Nephron progenitor cell (in vitro differentiated cells): Measurements from ENCODE around the gene IL1RL2.
A peak's percentile ranks its signal among the peaks of the same experiment; 100 is the strongest.

Experiments
- DNase-seq: peaks from one replicate; pipeline ENCODE4 v3.0.0; 2021
- H3K27ac Mint-ChIP-seq: 2 replicates; pipeline ENCODE4 v1.8.0; 2021; ENCODE audit warnings: mild to moderate bottlenecking, moderate library complexity, mixed read lengths
- H3K27me3 Mint-ChIP-seq: 2 replicates; pipeline ENCODE4 v1.8.0; 2021; ENCODE audit warnings: mild to moderate bottlenecking, low read depth, mixed read lengths; ENCODE audit not compliant: poor library complexity
- H3K36me3 Mint-ChIP-seq: 2 replicates; pipeline ENCODE4 v1.8.0; 2021; ENCODE audit warnings: low read depth, mixed read lengths
- H3K4me1 Mint-ChIP-seq: 2 replicates; pipeline ENCODE4 v1.8.0; 2021; ENCODE audit warnings: mixed read lengths
- H3K4me3 Mint-ChIP-seq: 2 replicates; pipeline ENCODE4 v1.8.0; 2021; ENCODE audit warnings: mild to moderate bottlenecking, moderate library complexity, mixed read lengths
- H3K9me3 Mint-ChIP-seq: 2 replicates; pipeline ENCODE4 v1.8.0; 2021; ENCODE audit warnings: mild to moderate bottlenecking, moderate library complexity, mixed read lengths
- CTCF ChIP-seq: fragments of 200-600 bp; sonication (generic); IDR thresholded peaks from 2 replicates; pipeline ENCODE4 v1.5.0; 2021; ENCODE audit warnings: antibody characterized with exemption

The IL1RL2 gene

GRCh38 chr2:102258386-102259074, 71.7 kb downstream of the IL1RL2 start:
- no peak for TF ChIP-seq CTCF
- Mint-ChIP-seq H3K9me3 (peaks cover 4% of the 10 kb centered on the region), H3K27me3 (peaks cover 10% of the 10 kb centered on the region), H3K27ac (peak overlapping the region; percentile 78), H3K36me3 (no peaks in the 10 kb centered on the region), H3K4me1 (peaks cover 5% of the 10 kb centered on the region), H3K4me3 (no peak overlapping the region)
- no peak for DNase-seq

GRCh38 chr2:102261467-102262135, 74.8 kb downstream of the IL1RL2 start:
- no peaks in the 10 kb centered on the region for H3K36me3 Mint-ChIP-seq
- no peak for TF ChIP-seq CTCF

GRCh38 chr2:102262216-102263129, 75.7 kb downstream of the IL1RL2 start:
- no peak for TF ChIP-seq CTCF
- Mint-ChIP-seq H3K4me3 (no peak overlapping the region), H3K36me3 (no peaks in the 10 kb centered on the region), H3K27ac (no peak overlapping the region), H3K4me1 (peaks cover 5% of the 10 kb centered on the region), H3K27me3 (no peaks in the 10 kb centered on the region), H3K9me3 (no peaks in the 10 kb centered on the region)
- no peak for DNase-seq

More at GRCh38 chr2:102261467-102262135, 74.8 kb downstream of the IL1RL2 start:
- Mint-ChIP-seq H3K4me1 (peaks cover 5% of the 10 kb centered on the region), H3K27ac (no peak overlapping the region), H3K4me3 (no peak overlapping the region), H3K9me3 (no peaks in the 10 kb centered on the region), H3K27me3 (peaks cover 5% of the 10 kb centered on the region)
- no peak for DNase-seq

- H3K4me3 Mint-ChIP-seq, result no peak overlapping the region
- no peak for TF ChIP-seq CTCF
- H3K36me3 Mint-ChIP-seq, result no peaks in the 10 kb centered on the region
- H3K27me3 Mint-ChIP-seq, result no peaks in the 10 kb centered on the region
- no peak overlapping the region for H3K27ac Mint-ChIP-seq
- no peaks in the 10 kb centered on the region for H3K9me3 Mint-ChIP-seq
- no peaks in the 10 kb centered on the region for H3K4me1 Mint-ChIP-seq
- DNase-seq, result no peak
These were observed 78.1 kb downstream of the IL1RL2 start for GRCh38 chr2:102264952-102265351.

- H3K4me1 Mint-ChIP-seq, result peaks cover 6% of the 10 kb centered on the region
- H3K36me3 Mint-ChIP-seq, result no peaks in the 10 kb centered on the region
- H3K27me3 Mint-ChIP-seq, result peaks cover 11% of the 10 kb centered on the region
- DNase-seq, result no peak
- H3K27ac Mint-ChIP-seq, result no peak overlapping the region
- no peaks in the 10 kb centered on the region for H3K9me3 Mint-ChIP-seq
- no peak for TF ChIP-seq CTCF
- H3K4me3 Mint-ChIP-seq, result no peak overlapping the region
These were observed 79.4 kb downstream of the IL1RL2 start for GRCh38 chr2:102266204-102266603.
